Measurements from ENCODE around the gene CRYGS.
"Not testable (repeated sequence)": the region's sequence is repeated elsewhere in the genome, so short reads cannot be mapped to it uniquely, and the experiment has no call there.

The CRYGS gene

DNA sequence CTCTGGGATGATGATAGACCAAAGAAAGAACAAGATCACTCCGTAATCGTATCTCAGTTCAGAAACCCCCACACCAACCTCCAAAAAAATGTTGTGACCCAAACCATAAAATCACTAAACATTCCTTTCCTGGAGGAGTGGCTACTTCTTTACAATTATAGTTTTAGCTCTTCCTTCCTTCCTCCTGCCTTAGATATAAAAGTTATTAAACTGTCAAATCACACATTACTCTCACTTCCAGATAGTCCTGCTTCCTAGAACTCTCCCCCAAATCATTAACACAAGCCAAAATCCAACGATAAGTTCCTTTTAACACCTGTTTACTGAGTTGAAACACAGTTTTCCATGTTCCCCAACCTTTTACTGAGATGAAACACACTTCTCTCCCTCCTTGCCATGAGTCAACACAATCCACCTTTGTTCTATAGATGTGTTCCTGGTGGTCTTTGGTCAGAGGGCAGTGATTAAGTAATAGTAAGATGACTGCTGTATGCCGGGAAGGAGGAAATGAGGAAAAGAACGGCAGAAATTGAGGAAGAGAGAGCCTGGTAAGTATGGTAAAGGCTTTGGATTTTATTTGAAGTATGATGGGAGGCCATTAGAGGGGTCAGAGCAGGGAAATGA is 8.3 kb upstream of the CRYGS start:
- no peak for DNase-seq (ENCODE audit: low spot score)

GRCh38 chr3:186551387-186551786 is 7.2 kb upstream of the CRYGS start:
- DNase-seq (ENCODE audit: low spot score) = no peak

DNA sequence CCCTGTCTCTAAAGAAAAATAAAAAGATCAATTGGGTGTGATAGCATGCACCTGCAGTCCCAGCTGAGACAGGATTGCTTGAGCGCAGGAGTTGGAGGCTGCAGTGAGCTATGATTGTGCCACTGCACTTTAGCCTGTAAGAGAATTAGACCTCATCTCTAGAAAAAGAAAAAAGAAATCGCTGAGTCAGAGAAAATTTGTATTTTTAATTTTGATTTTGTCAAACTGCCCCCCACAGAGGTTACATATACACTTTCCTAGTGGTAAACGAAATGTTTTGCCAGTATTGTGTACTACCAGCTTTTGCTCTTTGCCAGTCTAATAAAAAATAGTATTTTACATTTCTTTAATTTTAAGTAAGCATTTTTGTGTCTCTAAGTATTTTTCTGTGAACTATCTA is 5.3 kb upstream of the CRYGS start:
- DNase-seq (ENCODE audit: low spot score) = no peak

DNA sequence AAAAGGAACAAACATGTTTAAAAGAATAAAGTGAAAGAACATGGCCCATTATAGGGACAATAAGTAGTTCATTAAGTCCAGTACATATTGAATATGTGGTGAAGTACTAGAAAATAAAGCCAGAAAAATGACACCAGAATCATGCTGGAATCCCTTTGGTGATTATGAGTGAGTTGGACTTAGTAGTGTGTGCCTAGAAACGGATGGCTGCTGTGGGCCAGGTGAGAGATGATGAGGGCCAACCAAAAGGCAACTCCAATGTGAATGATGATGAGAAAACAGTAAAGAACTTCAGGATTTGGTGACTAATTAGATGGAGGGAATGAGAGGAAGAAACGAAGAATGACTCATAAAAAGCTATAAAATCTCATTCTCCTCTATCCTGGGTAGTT is 3.3 kb downstream of the CRYGS start:
- DNase-seq (ENCODE audit: low spot score) = no peak

DNA sequence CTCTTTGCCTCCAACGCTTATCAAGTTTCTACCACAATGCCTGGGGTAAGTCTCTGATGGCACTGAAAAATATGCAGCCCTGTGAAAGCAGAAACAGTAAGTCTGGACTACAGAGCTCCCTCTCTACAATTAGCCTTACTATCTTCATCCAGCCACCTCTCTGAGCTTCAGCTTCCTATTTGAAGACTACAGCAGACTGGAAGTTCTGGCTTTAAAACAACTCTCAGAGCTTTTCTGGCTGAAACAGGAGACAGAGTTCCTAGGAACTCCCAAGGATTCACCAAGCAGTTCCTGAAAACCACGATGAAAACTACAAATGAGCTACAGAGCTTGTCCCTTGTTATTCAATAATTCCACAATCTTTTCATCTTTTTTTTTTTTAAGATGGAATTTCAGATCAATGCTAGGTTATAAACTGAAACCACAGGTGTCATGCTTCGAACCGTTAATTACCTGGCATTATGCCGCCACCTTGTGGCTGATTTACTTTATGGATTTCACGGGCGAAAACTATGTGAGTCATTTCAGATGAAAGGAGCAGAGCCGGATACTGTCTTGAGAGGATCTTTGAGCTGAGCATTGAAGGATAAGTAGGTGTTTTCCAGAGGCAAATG is 3.9 kb downstream of the CRYGS start:
- peak; percentile 90 for DNase-seq (ENCODE audit: low spot score)

DNA sequence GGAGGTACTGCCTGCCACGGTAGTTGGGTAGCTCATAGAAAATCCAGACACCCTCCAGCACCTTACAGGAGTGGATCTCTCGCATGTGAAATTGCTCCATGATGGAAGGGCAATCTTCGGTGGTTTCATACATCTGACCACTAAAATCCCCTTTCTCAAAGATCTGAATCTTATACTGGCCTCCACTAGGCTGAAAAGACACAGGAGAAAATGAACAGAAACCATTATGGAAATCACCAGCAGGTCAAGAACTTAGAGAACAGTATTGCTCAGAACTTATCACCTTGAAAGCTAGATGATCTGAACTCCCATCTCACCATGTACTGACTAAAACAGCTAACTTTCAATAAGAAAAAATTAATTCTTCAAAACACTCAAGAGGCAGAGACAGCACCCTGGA is 5.4 kb downstream of the CRYGS start:
- DNase-seq (ENCODE audit: low spot score) = no peak

- DNase-seq (ENCODE audit: low spot score) = peak; percentile 65
Measured at GRCh38 chr3:186536883-186537844, 7.0 kb downstream of the CRYGS start.

GRCh38 chr3:186534113-186534669 is 10.0 kb downstream of the CRYGS start:
- DNase-seq (ENCODE audit: low spot score) = peak; percentile 81

GRCh38 chr3:186532598-186533072 is 11.5 kb downstream of the CRYGS start:
- DNase-seq (ENCODE audit: low spot score) = no peak

DNA sequence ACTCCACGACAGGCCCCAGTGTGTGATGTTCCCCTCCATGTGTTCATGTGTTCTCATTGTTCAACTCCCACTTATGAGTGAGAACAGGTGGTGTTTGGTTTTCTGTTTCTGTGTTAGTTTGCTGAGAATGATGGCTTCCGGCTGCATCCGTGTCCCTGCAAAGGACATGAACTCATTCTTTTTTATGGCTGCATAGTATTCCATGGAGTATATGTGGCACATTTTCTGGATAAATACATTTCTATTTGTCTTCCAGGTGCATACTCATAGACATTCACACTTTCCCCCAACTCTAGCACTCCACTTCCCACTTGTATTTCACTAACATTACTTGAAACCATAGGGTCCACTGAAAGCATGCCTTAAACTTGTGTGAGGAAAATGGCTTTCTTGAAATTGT is 12.5 kb downstream of the CRYGS start:
- DNase-seq (ENCODE audit: low spot score) = not testable (repeated sequence)

DNA sequence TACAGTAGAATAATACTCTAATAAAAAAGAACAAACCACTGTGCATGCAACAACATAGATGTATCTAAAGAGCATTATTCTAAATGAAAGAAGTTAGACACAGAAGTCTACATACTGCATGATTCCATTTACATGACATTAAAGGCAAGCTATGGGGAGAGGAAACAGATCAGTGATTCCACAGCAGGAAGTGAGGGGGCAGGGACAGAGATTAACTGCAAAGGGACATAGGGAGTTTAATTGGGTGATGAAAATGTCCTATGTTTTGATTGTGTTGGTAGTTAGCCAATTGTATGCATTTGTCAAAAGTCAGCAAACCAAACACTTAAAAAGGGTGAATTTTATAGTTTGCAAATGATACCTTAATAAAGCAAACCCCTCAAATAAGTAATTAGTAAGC is 13.8 kb downstream of the CRYGS start:
- no peak for DNase-seq (ENCODE audit: low spot score)

- DNase-seq (ENCODE audit: low spot score) = no peak
Measured at GRCh38 chr3:186529201-186529999, 14.8 kb downstream of the CRYGS start.

DNA sequence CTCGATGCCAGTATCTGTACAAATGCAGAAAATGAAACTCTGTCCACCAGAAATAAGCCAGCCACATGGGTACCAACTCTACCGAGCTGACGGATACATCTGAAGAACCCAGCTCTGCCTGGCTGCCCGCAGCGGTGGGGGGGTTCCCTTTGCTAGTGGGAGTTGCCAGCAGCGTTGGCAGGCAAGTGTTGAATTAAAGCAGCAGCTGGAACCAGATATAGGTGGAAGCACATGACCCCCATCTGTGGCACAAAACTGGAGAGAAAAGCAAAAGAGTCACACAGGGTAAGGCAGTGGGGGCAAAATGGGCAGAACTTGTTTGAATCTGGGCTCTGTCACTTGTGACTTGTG is 17.9 kb downstream of the CRYGS start:
- DNase-seq (ENCODE audit: low spot score) = no peak

DNA sequence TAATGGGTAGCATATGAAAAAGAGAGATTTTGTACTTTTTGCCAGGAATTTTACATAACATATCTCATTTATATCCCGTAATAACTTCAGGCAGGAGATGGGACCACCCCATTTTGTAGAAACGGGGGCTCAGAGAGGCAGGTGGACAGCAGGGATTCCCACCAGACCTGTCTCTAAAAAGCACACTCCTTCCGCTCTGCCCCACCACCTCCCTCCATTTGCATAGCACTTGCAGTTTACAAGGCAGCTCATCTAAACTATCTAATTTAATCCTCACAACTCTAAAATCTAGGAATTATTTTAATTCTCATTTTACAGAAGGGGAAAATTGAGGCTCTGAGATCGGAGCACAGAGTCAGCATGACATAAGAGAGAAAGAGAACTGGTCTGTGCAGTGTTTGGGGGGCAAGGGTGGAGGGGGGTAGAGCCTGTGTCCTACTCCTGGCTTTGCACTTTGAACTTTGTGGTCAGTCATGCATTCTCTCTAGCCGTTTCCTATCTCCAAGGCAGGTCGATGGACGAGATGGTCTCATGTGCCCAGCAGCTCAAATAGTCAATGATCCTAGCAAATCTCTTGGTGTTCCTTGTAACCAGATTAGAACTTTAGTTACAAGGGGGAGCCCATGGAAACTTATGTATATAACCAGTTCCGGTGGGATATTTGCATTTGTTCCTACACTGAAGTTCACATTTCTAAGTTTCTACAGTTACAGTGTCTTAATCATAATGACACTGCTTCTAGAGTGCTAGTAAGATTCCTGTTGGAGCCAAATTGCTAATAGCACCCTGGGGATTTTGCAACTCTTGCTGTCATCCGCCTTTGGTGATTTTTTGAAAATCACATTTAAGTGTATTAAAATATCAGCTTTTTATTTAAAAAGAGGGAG is 18.6 kb downstream of the CRYGS start:
- DNase-seq (ENCODE audit: low spot score) = no peak

GRCh38 chr3:186524616-186525015 is 19.6 kb downstream of the CRYGS start:
- DNase-seq (ENCODE audit: low spot score) = no peak

GRCh38 chr3:186523434-186523833 is 20.7 kb downstream of the CRYGS start:
- DNase-seq (ENCODE audit: low spot score) = no peak

DNA sequence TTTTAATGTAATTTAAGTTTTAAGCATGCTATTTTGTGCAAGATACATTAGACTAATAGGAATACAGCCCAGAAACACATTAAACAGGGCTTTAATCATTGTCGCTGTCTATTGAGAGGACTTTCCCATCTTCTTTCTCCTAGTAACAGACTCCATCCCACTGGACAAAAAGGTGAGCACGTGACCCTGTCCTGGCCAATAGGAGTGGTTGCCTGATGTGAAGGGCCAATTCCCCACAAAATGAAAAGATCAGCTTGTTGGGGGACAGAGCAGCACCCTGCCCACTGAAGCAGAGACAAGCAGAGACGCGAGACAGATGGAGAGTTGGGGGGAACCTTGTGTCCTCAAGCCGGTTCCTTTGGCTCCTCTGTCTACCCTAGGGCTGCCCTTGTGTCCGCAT is 21.2 kb downstream of the CRYGS start:
- no peak for DNase-seq (ENCODE audit: low spot score)

DNA sequence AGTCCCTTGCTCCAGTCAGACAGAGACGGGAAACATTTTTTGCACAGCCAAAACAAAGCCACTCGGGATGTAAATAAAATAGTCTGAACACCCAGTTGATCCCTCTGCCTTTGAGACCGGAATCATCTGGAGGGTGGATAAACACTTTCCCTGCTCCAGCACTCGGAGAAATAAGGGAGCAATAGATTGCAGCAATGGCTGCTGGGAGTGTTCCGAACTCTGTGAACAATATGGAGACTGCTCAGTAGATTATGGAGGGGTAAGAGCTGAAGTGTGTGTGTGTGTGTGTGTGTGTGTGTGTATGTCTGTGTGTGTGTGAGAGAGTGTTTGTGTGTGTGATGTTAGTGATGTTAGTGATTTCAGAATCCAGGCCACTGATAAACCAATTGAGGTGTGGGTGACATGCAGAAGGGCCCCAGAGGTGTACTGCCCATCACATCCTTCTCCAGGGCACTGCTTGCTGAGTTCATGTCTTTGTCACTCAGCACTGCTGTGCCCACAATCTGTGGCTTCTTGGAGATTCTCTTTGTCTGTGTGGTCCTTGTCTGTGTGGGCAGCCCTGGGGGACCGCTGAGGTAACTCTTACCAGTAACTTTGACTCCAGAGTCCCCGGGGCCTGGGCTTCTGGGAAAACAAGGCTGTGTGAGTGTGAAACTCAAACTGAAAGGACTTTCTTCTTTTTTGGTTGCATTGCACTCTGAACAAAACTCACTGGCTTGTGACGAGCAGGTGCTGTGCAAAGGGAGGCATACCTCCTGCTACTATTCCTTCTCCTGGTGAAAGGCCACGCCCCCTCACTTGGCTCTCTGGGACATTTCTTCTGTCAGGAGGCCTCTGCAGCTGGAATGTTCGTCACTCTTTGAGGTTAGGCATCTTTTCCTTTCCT is 23.0 kb downstream of the CRYGS start:
- DNase-seq (ENCODE audit: low spot score) = peak; percentile 80

DNA sequence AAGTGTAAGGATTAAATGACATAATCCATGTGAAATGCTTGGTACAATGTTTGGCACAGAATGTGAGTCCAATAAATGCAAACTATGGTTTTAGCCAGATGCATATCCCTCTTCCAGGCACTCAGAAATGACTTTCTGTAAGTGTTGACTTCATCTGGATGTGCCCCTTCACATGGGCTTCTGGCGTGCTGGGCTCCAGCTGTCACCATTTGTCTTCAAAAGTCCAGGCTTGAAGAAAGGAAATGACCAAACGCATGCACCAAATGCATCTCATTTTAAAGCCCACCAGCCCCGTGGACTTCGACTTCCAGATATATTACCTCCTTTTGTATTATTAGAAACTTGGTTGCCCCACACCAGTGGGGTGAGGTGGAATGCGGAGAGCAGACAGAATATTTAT is 23.7 kb downstream of the CRYGS start:
- DNase-seq (ENCODE audit: low spot score) = no peak

Measured in activated CD4-positive, alpha-beta T cell treated with anti-CD3 and anti-CD28 coated beads, Interleukin-2, Interleukin-4, amounts not matched to agents 100 ng/mL and 50 ng/mL, durations not matched to agents 16 hours and 8 hours (primary cell).